ENCODE data around the gene TEC. TPM values are rescaled to one million over a fixed set of nuclear protein-coding genes. Genes with fewer than 3 reads are reported as not detected.

TEC gene
- total RNA-seq, 1 experiment from 2014 or later, result 4.5 TPM

DNA sequence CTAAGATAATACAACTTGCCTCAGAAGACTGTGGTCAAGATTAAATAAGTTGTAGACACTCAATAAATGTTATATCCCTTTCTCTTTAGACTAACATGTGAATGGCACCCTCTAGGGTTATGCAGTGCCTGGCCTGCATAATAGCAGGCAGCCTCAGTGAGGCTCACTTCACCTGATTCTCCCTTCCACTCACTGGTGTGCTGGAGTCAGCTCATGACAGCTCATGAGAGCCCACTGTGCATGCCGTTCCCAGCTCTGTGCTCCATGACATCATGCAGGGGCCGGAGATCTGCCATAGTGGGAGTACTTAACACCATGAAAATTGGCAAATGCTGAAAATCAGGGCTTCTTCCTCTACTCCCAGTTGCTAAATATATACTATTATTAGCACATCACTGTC is 64.5 kb downstream of the TEC start:
- no TSS peak for BruUV-seq (replicated peaks)
- POLR2A ChIA-PET, result interaction anchor here (1.2 kb wide), 1 partner anchor 9 kb away, joined by 3 read pairs; no protein-coding TSS in a partner anchor
- no peak for ATAC-seq

DNA sequence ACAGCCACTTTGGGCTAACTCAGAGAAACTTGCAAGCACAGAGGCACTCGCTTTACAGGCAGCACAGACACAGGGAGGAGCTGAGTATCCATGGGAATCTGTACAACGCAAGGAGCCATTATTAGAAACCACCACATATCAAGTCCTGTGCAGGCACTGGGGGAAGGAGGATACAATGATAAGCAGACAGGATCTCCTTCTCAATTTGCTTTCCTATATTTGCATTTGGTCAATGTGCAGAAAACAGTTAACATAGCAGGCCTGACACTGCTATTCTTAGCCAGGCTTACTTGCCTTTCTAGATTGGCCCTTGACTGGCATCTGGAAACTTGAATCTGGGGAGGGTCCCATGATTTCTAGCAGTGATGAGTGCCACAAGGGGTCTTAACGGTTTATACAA is 65.8 kb downstream of the TEC start:
- no peaks in the 10 kb centered on the region for H3K27me3 ChIP-seq (ENCODE audit: insufficient read depth, low read length)
- ATAC-seq (no peak), DNase-seq (ENCODE audit: low read depth, low spot score) (no peak)
- no peaks in the 10 kb centered on the region for H3K4me1 ChIP-seq (ENCODE audit: control insufficient read depth in 1 of 2, insufficient read depth in 2 of 2, low read length in 2 of 2)
- no TSS peak for BruUV-seq (replicated peaks)
- TF ChIP-seq ZNF274 (IDR thresholded peaks at IDR 0.05; ENCODE audit: low read depth, low read length) (no peak), ELF1 (IDR thresholded peaks at IDR 0.05; ENCODE audit: borderline replicate concordance, low read depth) (no peak)
- TF ChIP-seq, protein P1, sequence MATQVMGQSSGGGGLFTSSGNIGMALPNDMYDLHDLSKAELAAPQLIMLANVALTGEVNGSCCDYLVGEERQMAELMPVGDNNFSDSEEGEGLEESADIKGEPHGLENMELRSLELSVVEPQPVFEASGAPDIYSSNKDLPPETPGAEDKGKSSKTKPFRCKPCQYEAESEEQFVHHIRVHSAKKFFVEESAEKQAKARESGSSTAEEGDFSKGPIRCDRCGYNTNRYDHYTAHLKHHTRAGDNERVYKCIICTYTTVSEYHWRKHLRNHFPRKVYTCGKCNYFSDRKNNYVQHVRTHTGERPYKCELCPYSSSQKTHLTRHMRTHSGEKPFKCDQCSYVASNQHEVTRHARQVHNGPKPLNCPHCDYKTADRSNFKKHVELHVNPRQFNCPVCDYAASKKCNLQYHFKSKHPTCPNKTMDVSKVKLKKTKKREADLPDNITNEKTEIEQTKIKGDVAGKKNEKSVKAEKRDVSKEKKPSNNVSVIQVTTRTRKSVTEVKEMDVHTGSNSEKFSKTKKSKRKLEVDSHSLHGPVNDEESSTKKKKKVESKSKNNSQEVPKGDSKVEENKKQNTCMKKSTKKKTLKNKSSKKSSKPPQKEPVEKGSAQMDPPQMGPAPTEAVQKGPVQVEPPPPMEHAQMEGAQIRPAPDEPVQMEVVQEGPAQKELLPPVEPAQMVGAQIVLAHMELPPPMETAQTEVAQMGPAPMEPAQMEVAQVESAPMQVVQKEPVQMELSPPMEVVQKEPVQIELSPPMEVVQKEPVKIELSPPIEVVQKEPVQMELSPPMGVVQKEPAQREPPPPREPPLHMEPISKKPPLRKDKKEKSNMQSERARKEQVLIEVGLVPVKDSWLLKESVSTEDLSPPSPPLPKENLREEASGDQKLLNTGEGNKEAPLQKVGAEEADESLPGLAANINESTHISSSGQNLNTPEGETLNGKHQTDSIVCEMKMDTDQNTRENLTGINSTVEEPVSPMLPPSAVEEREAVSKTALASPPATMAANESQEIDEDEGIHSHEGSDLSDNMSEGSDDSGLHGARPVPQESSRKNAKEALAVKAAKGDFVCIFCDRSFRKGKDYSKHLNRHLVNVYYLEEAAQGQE (IDR thresholded peaks at IDR 0.05; ENCODE audit: low read depth), result no peak
- TF ChIP-seq, protein P2, sequence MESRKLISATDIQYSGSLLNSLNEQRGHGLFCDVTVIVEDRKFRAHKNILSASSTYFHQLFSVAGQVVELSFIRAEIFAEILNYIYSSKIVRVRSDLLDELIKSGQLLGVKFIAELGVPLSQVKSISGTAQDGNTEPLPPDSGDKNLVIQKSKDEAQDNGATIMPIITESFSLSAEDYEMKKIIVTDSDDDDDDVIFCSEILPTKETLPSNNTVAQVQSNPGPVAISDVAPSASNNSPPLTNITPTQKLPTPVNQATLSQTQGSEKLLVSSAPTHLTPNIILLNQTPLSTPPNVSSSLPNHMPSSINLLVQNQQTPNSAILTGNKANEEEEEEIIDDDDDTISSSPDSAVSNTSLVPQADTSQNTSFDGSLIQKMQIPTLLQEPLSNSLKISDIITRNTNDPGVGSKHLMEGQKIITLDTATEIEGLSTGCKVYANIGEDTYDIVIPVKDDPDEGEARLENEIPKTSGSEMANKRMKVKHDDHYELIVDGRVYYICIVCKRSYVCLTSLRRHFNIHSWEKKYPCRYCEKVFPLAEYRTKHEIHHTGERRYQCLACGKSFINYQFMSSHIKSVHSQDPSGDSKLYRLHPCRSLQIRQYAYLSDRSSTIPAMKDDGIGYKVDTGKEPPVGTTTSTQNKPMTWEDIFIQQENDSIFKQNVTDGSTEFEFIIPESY (IDR thresholded peaks at IDR 0.05; ENCODE audit: extremely low read depth, insufficient replicate concordance, low read length), result no peak
- TF ChIP-seq, protein P3, sequence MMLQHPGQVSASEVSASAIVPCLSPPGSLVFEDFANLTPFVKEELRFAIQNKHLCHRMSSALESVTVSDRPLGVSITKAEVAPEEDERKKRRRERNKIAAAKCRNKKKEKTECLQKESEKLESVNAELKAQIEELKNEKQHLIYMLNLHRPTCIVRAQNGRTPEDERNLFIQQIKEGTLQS (IDR thresholded peaks at IDR 0.05), result no peak
- H3K9me2 ChIP-seq (ENCODE audit: insufficient read depth), result no peaks in the 10 kb centered on the region
- intact Hi-C loops (cut with micrococcal nuclease), result no loop called here
- H3K27ac ChIP-seq (ENCODE audit: low read depth, low read length), result no peak overlapping the region
- no peak overlapping the region for H3K4me3 ChIP-seq (replicated peaks in 1 of 2; ENCODE audit: low read depth in 1 of 2, low read length in 2 of 2)
- no peaks in the 10 kb centered on the region for H3K36me3 ChIP-seq (ENCODE audit: control insufficient read depth in 1 of 2, insufficient read depth in 2 of 2, low read length in 2 of 2)
- no peaks in the 10 kb centered on the region for H4K20me1 ChIP-seq (ENCODE audit: insufficient read depth)
- H3K79me2 ChIP-seq (ENCODE audit: insufficient read depth, low read length), result no peaks in the 10 kb centered on the region
- H3K9ac ChIP-seq (ENCODE audit: low read length), result no peak overlapping the region
- H3K4me2 ChIP-seq (ENCODE audit: low read length), result no peak overlapping the region
- H3K9me3 ChIP-seq (ENCODE audit: control insufficient read depth in 1 of 2, insufficient read depth in 1 of 2, low read depth in 1 of 2, low read length in 2 of 2), result no peaks in the 10 kb centered on the region
- ChIA-PET POLR2A (interaction anchor here (1.2 kb wide), 1 partner anchor 8 kb away, joined by 3 read pairs; no protein-coding TSS in a partner anchor), RAD21 (ENCODE audit: low non-redundant PET in 1 of 2, low total read pairs in 2 of 2, uncharacterized antibody in 2 of 2, unreplicated experiment in 2 of 2) (no interaction called here), CTCF (no interaction called here)
- H2AFZ ChIP-seq (ENCODE audit: low read depth, low read length, poor library complexity, severe bottlenecking), result no peak overlapping the region

More for the DNA sequence above, 64.5 kb downstream of the TEC start:
- H4K20me1 ChIP-seq (ENCODE audit: insufficient read depth), result no peaks in the 10 kb centered on the region
- no peak overlapping the region for H3K4me3 ChIP-seq (replicated peaks in 1 of 2; ENCODE audit: low read depth in 1 of 2, low read length in 2 of 2)
- H2AFZ ChIP-seq (ENCODE audit: low read depth, low read length, poor library complexity, severe bottlenecking), result no peak overlapping the region
- no peak overlapping the region for H3K4me2 ChIP-seq (ENCODE audit: low read length)
- no peaks in the 10 kb centered on the region for H3K4me1 ChIP-seq (ENCODE audit: control insufficient read depth in 1 of 2, insufficient read depth in 2 of 2, low read length in 2 of 2)
- RAD21 ChIA-PET (ENCODE audit: low non-redundant PET in 1 of 2, low total read pairs in 2 of 2, uncharacterized antibody in 2 of 2, unreplicated experiment in 2 of 2), result no interaction called here
- intact Hi-C loops (cut with micrococcal nuclease), result no loop called here
- no peaks in the 10 kb centered on the region for H3K9me3 ChIP-seq (ENCODE audit: control insufficient read depth in 1 of 2, insufficient read depth in 1 of 2, low read depth in 1 of 2, low read length in 2 of 2)
- CTCF ChIA-PET, result no interaction called here
- H3K79me2 ChIP-seq (ENCODE audit: insufficient read depth, low read length), result no peaks in the 10 kb centered on the region
- TF ChIP-seq, protein P4, sequence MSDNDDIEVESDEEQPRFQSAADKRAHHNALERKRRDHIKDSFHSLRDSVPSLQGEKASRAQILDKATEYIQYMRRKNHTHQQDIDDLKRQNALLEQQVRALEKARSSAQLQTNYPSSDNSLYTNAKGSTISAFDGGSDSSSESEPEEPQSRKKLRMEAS (IDR thresholded peaks at IDR 0.05), result no peak
- H3K9me2 ChIP-seq (ENCODE audit: insufficient read depth), result no peaks in the 10 kb centered on the region
- no peak overlapping the region for H3K9ac ChIP-seq (ENCODE audit: low read length)
- H3K27me3 ChIP-seq (ENCODE audit: insufficient read depth, low read length), result no peaks in the 10 kb centered on the region
- no peak overlapping the region for H3K27ac ChIP-seq (ENCODE audit: low read depth, low read length)
- no peaks in the 10 kb centered on the region for H3K36me3 ChIP-seq (ENCODE audit: control insufficient read depth in 1 of 2, insufficient read depth in 2 of 2, low read length in 2 of 2)
- no peak for DNase-seq (ENCODE audit: low read depth, low spot score)
